Tibial nerve (tissue), 4 donors: Measurements from ENCODE around the gene PXDN. TPM values are rescaled to one million over a fixed set of nuclear protein-coding genes. Genes with fewer than 3 reads are reported as not detected.
"Not testable (repeated sequence)": the region's sequence is repeated elsewhere in the genome, so short reads cannot be mapped to it uniquely, and the experiment has no call there.

Source experiments
- DNase-seq, 2 donors: peaks; one replicate each; pipeline ENCODE4 v3.0.0-alpha.2; 2019; ENCODE audit warnings: low spot score in 2 of 2
- H3K27ac ChIP-seq, 4 donors: fragments of 200-600 bp; sonication (generic) in 3 of 4; one replicate each; pipeline ENCODE4 v1.5.1; 2017 to 2019; ENCODE audit warnings: mild to moderate bottlenecking in 1 of 4
- H3K27me3 ChIP-seq, 2 donors: fragments of 200-600 bp; sonication (generic) in 1 of 2; one replicate each; pipeline versions ENCODE4 v1.5.1 to v1.6.0; 2017 to 2019
- H3K36me3 ChIP-seq, 3 donors: fragments of 200-600 bp; sonication (generic); one replicate each; pipeline ENCODE4 v1.5.1; 2018 to 2019
- H3K4me1 ChIP-seq, 4 donors: fragments of 200-600 bp; sonication (generic) in 3 of 4; one replicate each; pipeline ENCODE4 v1.5.1; 2017 to 2019
- H3K4me3 ChIP-seq, 4 donors: fragments of 200-600 bp; sonication (generic) in 3 of 4; one replicate each; pipeline ENCODE4 v1.5.1; 2017 to 2019; ENCODE audit warnings: mild to moderate bottlenecking in 1 of 4, moderate library complexity in 1 of 4
- H3K9me3 ChIP-seq, 4 donors: fragments of 200-600 bp; sonication (generic) in 3 of 4; one replicate each; pipeline ENCODE4 v1.5.1; 2017 to 2019
- EP300 ChIP-seq, 2 donors: sonication (generic); formaldehyde crosslinking; IDR thresholded peaks; one replicate each; pipeline ENCODE4 v1.6.1; 2017; ENCODE audit warnings: antibody characterized with exemption in 2 of 2, mild to moderate bottlenecking in 1 of 2
- POLR2A ChIP-seq, 2 donors: fragments of 450-650 bp; IDR thresholded peaks; one replicate each; pipeline ENCODE4 v1.6.1; 2017; ENCODE audit warnings: antibody characterized with exemption in 2 of 2, mild to moderate bottlenecking in 2 of 2, moderate library complexity in 2 of 2
- WGBS, 2 donors: methylation state at CpG; one replicate each; pipeline ENCODE4 v1.1.5; 2018; 5-methylcytosine and 5-hydroxymethylcytosine counted together
- total RNA-seq, 4 donors: library from RNA; depleted of rRNA; stranded (reverse); fragments of >200 nt; gene quantifications; one replicate each; pipeline ENCODE4 v1.1.0, GENCODE V29; 2016
- TF ChIP-seq, protein P1 (sequence below), 5 experiments: fragments of 200-600 bp in 3 of 5; fragments of 450-650 bp in 2 of 5; sonication (generic) in 3 of 5; IDR thresholded peaks; one replicate each; pipeline ENCODE4 v1.5.1; 2016 to 2019; ENCODE audit warnings: antibody characterized with exemption in 5 of 5, mild to moderate bottlenecking in 3 of 5, moderate library complexity in 2 of 5

The PXDN gene
- total RNA-seq, 4 donors from 2014 or later = 40.4 to 72.6 (median 52.4) TPM

DNA sequence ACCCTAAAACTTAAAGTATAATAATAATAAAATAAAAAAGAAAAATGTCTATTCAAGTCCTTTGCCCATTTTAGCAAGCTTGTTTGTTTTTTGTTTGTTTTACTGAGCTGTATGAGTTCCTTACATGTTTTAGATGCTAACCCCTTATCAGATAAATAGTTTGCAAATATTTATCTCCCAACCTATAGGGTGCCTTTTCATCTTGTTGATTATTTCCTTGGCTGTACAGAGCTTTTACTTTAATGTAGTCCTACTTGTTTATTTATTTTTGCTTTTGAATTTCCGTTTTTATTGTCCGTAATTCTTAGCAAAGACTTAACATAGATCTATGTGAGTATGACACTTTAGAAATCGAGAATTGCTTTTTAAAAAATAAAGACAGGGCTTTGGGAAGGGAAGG is 17.8 kb downstream of the PXDN start:
- Histone ChIP-seq H3K27ac (no peak overlapping the region), H3K4me3 (no peak overlapping the region)
- 79 to 91% methylated on average over 3 of the region's 3 CpGs for WGBS, 2 donors

DNA sequence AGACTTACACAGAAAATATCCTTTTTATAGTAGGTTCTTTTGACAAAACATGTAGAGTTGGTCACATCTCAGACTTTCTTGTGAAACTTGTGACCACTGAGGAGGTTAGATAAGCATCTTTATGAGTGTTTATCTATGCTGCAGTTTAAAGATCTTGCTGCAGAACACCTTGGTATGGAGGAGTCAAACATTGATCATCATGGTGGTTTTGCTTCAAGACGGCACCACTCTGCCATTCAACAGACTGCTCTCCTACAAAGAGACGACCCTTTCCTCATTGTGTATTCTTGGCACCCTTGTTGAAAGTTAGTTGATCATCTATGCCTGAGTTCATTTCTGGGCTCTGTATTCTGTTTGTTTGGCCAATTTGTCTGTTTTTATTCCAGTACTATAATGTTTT is 20.0 kb downstream of the PXDN start:
- not testable (repeated sequence) for H3K27me3 ChIP-seq, DNase-seq, H3K27ac ChIP-seq, H3K9me3 ChIP-seq, H3K4me3 ChIP-seq, H3K36me3 ChIP-seq
- H3K4me1 ChIP-seq = peaks cover 0 to 48% (median 13%) of the 10 kb centered on the region in 4 donors
- 57 to 59% methylated on average over 2 of the region's 2 CpGs for WGBS, 2 donors

More for the DNA sequence above, 17.8 kb downstream of the PXDN start:
- Histone ChIP-seq H3K9me3 (no peaks in the 10 kb centered on the region), H3K36me3 (no peaks in the 10 kb centered on the region), H3K4me1 (peaks cover 0 to 52% (median 21%) of the 10 kb centered on the region in 4 donors), H3K27me3 (no peaks in the 10 kb centered on the region)
- no peak for DNase-seq
- TF ChIP-seq, protein P1, sequence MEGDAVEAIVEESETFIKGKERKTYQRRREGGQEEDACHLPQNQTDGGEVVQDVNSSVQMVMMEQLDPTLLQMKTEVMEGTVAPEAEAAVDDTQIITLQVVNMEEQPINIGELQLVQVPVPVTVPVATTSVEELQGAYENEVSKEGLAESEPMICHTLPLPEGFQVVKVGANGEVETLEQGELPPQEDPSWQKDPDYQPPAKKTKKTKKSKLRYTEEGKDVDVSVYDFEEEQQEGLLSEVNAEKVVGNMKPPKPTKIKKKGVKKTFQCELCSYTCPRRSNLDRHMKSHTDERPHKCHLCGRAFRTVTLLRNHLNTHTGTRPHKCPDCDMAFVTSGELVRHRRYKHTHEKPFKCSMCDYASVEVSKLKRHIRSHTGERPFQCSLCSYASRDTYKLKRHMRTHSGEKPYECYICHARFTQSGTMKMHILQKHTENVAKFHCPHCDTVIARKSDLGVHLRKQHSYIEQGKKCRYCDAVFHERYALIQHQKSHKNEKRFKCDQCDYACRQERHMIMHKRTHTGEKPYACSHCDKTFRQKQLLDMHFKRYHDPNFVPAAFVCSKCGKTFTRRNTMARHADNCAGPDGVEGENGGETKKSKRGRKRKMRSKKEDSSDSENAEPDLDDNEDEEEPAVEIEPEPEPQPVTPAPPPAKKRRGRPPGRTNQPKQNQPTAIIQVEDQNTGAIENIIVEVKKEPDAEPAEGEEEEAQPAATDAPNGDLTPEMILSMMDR (IDR thresholded peaks at IDR 0.05) = no peak
- TF ChIP-seq EP300 (IDR thresholded peaks at IDR 0.05) = no peak
- TF ChIP-seq POLR2A (IDR thresholded peaks at IDR 0.05) = no peak

DNA sequence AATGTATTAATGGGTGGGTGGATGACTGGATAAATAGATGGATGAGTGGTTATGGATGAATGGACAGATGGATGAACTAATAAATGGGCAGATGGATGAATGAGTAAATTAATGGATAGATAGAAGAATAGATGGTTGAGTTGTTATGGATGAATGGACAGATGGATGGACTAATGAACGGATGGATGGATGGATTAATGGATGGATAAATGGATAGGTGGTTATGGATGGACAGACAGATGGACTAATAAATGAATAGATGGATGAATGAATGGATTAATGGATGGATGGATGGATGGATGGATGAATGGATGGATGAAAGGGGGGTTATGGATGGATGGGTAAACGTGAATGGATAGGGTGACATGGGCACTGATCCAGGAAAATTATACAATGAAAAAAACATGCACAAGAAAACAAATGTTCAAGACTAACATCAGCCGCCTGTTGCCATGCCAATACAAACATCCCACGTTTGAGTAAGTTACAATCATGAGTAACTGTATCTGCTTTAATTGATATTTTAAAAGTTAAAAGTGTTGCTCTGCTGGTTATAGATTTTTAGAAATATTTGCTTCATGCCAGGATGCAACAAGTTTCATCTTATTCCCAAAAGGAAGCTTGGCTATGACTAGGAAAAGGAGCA is 20.8 kb downstream of the PXDN start:
- Histone ChIP-seq H3K27me3 (no peaks in the 10 kb centered on the region), H3K36me3 (no peaks in the 10 kb centered on the region), H3K27ac (no peak overlapping the region), H3K9me3 (no peaks in the 10 kb centered on the region), H3K4me1 (peaks cover 0 to 46% (median 9%) of the 10 kb centered on the region in 4 donors), H3K4me3 (no peak overlapping the region)
- DNase-seq = no peak
- TF ChIP-seq EP300 (IDR thresholded peaks at IDR 0.05) = no peak
- TF ChIP-seq, protein P1 (IDR thresholded peaks at IDR 0.05) = no peak
- TF ChIP-seq POLR2A (IDR thresholded peaks at IDR 0.05) = no peak
- WGBS, 2 donors = 44 to 45% methylated on average over 4 of the region's 4 CpGs

DNA sequence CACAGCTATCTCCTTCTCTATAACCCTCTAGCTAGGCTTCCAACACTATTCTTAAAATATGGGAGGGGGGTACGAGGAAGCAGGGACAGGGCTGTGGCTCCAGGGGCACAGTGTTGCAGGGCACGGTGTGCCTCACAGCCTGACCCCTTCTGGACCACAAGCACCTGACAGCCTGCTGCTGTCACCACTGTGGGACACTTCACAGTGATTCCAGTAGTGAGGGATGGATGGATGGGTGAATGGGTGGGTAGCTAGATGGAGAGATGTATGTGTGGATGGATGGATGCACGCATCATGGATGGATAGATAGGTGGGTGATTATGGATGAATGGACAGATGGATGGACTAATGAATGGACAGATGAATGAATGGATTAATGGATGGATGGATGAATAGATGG is 21.6 kb downstream of the PXDN start:
- Histone ChIP-seq H3K4me1 (peaks cover 0 to 46% (median 9%) of the 10 kb centered on the region in 4 donors), H3K9me3 (no peaks in the 10 kb centered on the region), H3K27me3 (no peaks in the 10 kb centered on the region), H3K4me3 (no peak overlapping the region), H3K36me3 (no peaks in the 10 kb centered on the region), H3K27ac (no peak overlapping the region)
- WGBS, 2 donors = 90 to 95% methylated on average over 3 of the region's 3 CpGs
- no peak for DNase-seq
- TF ChIP-seq EP300 (IDR thresholded peaks at IDR 0.05) = no peak
- TF ChIP-seq, protein P1 (IDR thresholded peaks at IDR 0.05) = no peak
- no peak for TF ChIP-seq POLR2A (IDR thresholded peaks at IDR 0.05)

DNA sequence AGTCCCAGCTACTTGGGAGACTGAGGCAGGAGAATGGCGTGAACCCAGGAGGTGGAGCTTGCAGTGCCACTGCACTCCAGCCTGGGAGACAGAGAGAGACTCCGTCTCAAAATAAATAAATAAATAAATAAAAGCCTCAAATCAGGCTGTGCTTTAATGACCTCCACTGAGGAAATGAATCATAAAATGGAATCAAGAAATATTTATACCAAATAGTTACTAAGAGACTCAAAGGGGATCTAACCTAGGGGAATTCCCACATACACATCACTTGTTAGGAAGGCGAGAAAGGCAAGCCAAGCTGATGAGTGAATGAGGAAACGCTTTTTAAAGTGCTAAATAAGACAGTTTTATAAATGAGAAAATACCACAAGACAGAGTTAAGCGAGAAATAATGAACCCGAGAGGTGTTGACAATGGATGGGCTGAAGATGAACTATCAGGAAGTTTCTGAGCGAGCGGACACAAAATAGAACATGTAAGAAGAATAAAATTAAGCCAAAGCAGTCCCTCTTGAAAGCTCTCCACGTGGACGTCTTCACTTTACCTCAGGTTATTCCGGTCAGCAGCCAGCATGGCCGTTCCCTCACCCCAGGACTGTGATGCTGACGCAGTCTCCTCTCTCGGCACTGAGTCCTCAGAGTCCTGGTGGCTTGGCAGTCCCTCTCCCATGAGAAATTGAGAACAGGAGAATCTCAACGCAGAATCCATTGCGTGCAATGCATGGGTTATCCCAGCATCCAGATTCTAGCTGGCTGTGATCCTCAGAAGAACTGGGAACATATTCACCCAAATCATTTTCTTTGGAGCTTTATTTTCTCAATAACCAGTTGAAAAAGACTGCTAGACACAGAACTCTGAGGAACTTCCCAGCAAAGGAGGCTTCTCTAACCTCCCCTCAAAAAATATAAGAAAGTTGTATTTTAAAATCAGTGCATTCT is 22.3 kb downstream of the PXDN start:
- no peak for DNase-seq
- TF ChIP-seq EP300 (IDR thresholded peaks at IDR 0.05) (no peak), POLR2A (IDR thresholded peaks at IDR 0.05) (no peak)
- TF ChIP-seq, protein P1 (IDR thresholded peaks at IDR 0.05) = no peak
- Histone ChIP-seq H3K4me3 (no peak overlapping the region), H3K27me3 (no peaks in the 10 kb centered on the region), H3K4me1 (peaks cover 0 to 49% (median 12%) of the 10 kb centered on the region in 4 donors), H3K27ac (peak overlapping the region in 3 of 4 donors; percentile 54 to 82 (median 64)), H3K36me3 (no peaks in the 10 kb centered on the region), H3K9me3 (no peaks in the 10 kb centered on the region)
- WGBS, 2 donors = 67 to 71% methylated on average over 16 of the region's 16 CpGs
